ENCODE results near the gene HECTD3.
"Not testable (repeated sequence)": the region's sequence is repeated elsewhere in the genome, so short reads cannot be mapped to it uniquely, and the experiment has no call there.

Gene HECTD3

GRCh38 chr1:45013551-45014209 lies 2.6 kb upstream of the HECTD3 start:
- DNase-seq: no peak

GRCh38 chr1:45012639-45013278 lies 1.6 kb upstream of the HECTD3 start:
- peak; percentile 68 for DNase-seq

GRCh38 chr1:45011837-45012638 lies 914 bp upstream of the HECTD3 start, which contains the start of gene UROD:
Gene UROD (plus strand): TSS chr1:45012254. CDS start chr1:45012266, 12 bp downstream.
- peak; percentile 94 for DNase-seq

GRCh38 chr1:45009956-45010854 lies 919 bp downstream of the HECTD3 start:
- DNase-seq: no peak

- no peak for DNase-seq
Measured at GRCh38 chr1:45009296-45009865, 1.7 kb downstream of the HECTD3 start.

GRCh38 chr1:45008516-45008915 lies 2.6 kb downstream of the HECTD3 start:
- DNase-seq: no peak

- DNase-seq: no peak
Measured at GRCh38 chr1:45008076-45008475, 3.0 kb downstream of the HECTD3 start.

GRCh38 chr1:45007311-45007710 lies 3.8 kb downstream of the HECTD3 start:
- DNase-seq: no peak

- DNase-seq: no peak
Measured at GRCh38 chr1:45005761-45006160, 5.4 kb downstream of the HECTD3 start.

GRCh38 chr1:45004281-45004920 lies 6.7 kb downstream of the HECTD3 start:
- no peak for DNase-seq

GRCh38 chr1:45003741-45004140 lies 7.4 kb downstream of the HECTD3 start:
- DNase-seq: no peak

GRCh38 chr1:45002650-45003645 lies 8.2 kb downstream of the HECTD3 start:
- no peak for DNase-seq

- DNase-seq: not testable (repeated sequence)
Measured at GRCh38 chr1:45001576-45001975, 9.5 kb downstream of the HECTD3 start.

- DNase-seq: no peak
Measured at GRCh38 chr1:45001011-45001481, 10.1 kb downstream of the HECTD3 start.

GRCh38 chr1:44999232-44999631 lies 11.9 kb downstream of the HECTD3 start:
- no peak for DNase-seq

- no peak for DNase-seq
Measured at GRCh38 chr1:44995467-44996238, 15.5 kb downstream of the HECTD3 start.

- DNase-seq: no peak
Measured at GRCh38 chr1:44994309-44994898, 16.7 kb downstream of the HECTD3 start.

GRCh38 chr1:44988531-44989156 lies 22.5 kb downstream of the HECTD3 start:
- DNase-seq: no peak
